HG03175 (cell line): ENCODE results near the gene MYO1A.
"Not testable (repeated sequence)": the region's sequence is repeated elsewhere in the genome, so short reads cannot be mapped to it uniquely, and the experiment has no call there.

ENCODE experiments used
- ATAC-seq: cut with Tn5 transposase; IDR thresholded peaks from one replicate; pipeline ENCODE4 v1.9.1; 2021; ENCODE audit warnings: mild to moderate bottlenecking, moderate library complexity; ENCODE audit not compliant: unreplicated experiment

Gene MYO1A

GRCh38 chr12:57048423-57049118 is 1.4 kb downstream of the MYO1A start:
- ATAC-seq, result no peak

GRCh38 chr12:57047981-57048380 is 1.9 kb downstream of the MYO1A start:
- ATAC-seq, result no peak

- no peak for ATAC-seq
Observed at GRCh38 chr12:57046947-57047890, 2.7 kb downstream of the MYO1A start.

- no peak for ATAC-seq
Observed at GRCh38 chr12:57046086-57046791, 3.7 kb downstream of the MYO1A start.

- no peak for ATAC-seq
Observed at GRCh38 chr12:57044889-57045288, 5.0 kb downstream of the MYO1A start.

- ATAC-seq, result no peak
Observed at GRCh38 chr12:57044468-57044867, 5.5 kb downstream of the MYO1A start.

GRCh38 chr12:57042695-57043094 is 7.2 kb downstream of the MYO1A start:
- no peak for ATAC-seq

- no peak for ATAC-seq
Observed at GRCh38 chr12:57040750-57041149, 9.2 kb downstream of the MYO1A start.

GRCh38 chr12:57040211-57040610 is 9.7 kb downstream of the MYO1A start:
- ATAC-seq, result no peak

- no peak for ATAC-seq
Observed at GRCh38 chr12:57039016-57039798, 10.7 kb downstream of the MYO1A start.

GRCh38 chr12:57037264-57037663 is 12.7 kb downstream of the MYO1A start:
- no peak for ATAC-seq

GRCh38 chr12:57033431-57033830 is 16.5 kb downstream of the MYO1A start:
- no peak for ATAC-seq

GRCh38 chr12:57031789-57032188 is 18.1 kb downstream of the MYO1A start:
- no peak for ATAC-seq

- no peak for ATAC-seq
Observed at GRCh38 chr12:57031138-57031725, 18.7 kb downstream of the MYO1A start.

GRCh38 chr12:57029457-57029856 is 20.5 kb downstream of the MYO1A start:
- no peak for ATAC-seq

GRCh38 chr12:57027805-57028153 is 22.1 kb downstream of the MYO1A start:
- ATAC-seq, result no peak

- ATAC-seq, result no peak
Observed at GRCh38 chr12:57027011-57027804, 22.7 kb downstream of the MYO1A start.

GRCh38 chr12:57025196-57025595 is 24.7 kb downstream of the MYO1A start:
- no peak for ATAC-seq

- not testable (repeated sequence) for ATAC-seq
Observed at GRCh38 chr12:57022324-57022723, 27.6 kb downstream of the MYO1A start.
